Epithelial cell of alveolus of lung (primary cell): ENCODE data around the gene POLR1G. TPM values are rescaled to one million over a fixed set of nuclear protein-coding genes. Genes with fewer than 3 reads are reported as not detected.

ENCODE experiments used
- total RNA-seq: library from RNA; depleted of rRNA; stranded (reverse); fragments of >200 nt; gene quantifications from 2 replicates; pipeline ENCODE4 v1.2.1, GENCODE V29; 2015

The POLR1G gene, protein sequence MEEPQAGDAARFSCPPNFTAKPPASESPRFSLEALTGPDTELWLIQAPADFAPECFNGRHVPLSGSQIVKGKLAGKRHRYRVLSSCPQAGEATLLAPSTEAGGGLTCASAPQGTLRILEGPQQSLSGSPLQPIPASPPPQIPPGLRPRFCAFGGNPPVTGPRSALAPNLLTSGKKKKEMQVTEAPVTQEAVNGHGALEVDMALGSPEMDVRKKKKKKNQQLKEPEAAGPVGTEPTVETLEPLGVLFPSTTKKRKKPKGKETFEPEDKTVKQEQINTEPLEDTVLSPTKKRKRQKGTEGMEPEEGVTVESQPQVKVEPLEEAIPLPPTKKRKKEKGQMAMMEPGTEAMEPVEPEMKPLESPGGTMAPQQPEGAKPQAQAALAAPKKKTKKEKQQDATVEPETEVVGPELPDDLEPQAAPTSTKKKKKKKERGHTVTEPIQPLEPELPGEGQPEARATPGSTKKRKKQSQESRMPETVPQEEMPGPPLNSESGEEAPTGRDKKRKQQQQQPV
- 3.4 and 9.3 TPM in 2 replicates for total RNA-seq

DNA sequence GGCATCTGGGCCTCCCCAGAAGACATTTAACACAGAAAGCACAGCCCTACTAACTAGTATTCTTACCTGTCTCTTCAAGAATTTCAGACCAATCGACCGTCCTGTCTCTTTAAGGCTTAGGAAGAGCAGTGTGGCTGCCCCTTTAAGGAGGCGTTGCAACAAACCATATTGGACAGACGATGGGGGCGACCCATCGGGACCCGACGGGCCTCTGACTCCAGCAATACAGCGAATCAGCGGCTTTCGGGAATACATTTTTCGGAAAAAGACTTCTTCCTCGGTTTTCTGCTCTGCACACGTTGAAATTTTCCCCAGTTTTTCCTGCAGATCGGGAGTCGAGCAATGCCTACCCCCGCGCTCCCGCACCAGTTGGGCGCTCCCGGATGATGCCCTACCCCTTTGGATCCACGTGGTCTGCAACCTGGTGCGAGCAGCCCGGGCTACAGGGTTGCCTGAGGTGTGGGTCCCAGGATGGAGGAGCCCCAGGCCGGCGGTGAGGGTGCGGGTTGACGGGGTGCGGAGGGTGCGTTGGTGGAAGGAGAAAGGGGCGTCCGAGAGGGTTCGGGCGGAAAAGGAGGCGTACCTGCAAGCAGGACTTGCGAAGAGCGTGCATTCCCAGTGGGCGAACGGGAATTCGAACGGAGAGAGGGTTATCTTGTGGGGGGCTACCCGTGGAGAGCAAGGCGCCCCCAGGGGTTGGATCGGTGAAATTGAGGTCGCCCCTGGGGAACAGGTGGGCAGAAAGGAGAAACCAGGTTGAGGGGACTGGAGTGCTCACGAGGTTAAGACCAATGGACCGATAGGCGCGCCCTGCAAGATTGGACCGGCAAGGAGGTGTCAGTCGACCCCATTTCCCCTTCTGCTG is at the start of gene POLR1G:
POLR1G (plus strand) TSS at position 419 of the 865 bp plus-strand sequence; CDS start at position 472, 53 bp downstream.

DNA sequence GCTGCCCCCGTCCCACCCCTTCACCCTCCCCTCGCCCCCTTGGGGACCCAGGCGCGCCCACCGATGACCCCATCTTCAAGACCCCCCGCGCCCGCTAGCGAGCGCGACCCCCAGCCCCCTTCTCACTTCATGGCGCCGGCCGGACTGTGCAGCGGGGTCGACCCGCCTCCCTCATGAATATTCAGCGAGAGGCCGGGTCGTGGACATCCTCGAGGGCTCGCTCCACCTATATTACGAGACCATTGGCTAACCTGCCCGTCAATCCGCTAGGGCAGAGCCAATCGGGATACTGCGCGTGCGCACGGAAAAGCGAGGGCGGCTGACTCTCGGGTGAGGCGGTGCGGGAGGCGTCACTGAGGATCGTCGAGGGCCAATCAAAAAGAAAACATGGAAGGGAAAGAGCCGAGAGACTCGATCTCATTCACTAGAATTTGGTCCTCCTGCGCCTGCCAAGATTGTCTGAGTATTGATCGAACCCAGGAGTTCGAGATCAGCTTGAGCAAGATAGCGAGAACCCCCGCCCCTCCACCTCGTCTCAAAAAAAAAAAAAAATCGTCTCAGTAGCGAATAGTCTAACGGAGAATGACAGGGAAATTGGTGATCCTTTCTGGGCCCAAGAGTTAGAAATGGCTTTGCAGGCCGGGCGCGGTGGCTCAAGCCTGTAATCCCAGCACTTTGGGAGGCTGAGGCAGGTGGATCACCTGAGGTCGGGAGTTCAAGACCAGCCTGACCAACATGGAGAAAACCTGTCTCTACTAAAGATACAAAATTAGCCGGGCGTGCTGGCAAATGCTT is 35.8 kb upstream of the POLR1G start, which contains the start of gene ERCC2:
ERCC2 (minus strand) TSS at position 164 of the 795 bp plus-strand sequence; CDS start at position 131, 33 bp downstream.

DNA sequence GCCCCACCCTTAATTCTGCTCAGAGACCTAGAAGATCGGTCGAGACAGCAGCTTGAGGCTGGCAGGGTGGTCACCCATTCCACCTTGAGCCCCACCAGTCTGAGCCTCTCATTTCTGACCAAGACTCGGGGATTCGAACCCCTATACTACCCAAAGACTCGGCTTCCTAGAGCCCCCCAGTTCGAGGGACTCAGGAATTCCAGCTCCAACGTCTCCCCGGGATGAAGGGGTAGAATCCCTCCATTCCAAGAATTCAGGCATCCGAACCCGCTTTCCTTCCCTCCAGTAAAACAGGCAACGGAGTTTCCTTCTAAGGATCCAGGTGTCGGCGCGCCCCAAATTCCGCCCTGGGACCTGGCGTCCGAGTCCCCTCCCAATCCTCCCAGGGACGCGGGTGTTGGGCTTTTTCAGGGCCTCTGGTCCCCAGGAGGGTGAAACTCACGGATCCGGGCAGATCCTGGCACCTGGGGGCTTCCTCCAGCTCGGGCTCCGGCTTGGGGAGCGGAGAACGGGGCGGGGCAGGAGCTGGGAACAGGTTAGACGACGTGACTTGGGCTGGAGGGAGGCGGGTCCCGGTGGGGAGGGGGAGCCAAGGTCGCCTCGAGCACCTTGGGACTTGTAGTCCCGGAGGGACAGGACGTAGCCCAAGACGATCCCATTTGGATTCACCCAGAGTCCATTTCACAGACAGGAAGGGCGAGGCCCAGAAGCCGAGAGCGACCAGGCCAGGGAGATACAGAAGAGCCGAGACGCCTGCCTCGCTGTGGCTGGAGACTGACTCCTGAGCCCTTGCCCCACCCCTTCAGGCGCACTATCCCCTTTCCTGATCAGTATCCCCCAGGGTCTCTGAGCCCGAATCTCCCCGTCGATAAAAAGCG is 1.6 kb upstream of the POLR1G start, which contains the start of gene PPP1R13L:
PPP1R13L (minus strand) TSS at position 513 of the 878 bp plus-strand sequence. CDS start 6,751 bp downstream, outside the sequence.

DNA sequence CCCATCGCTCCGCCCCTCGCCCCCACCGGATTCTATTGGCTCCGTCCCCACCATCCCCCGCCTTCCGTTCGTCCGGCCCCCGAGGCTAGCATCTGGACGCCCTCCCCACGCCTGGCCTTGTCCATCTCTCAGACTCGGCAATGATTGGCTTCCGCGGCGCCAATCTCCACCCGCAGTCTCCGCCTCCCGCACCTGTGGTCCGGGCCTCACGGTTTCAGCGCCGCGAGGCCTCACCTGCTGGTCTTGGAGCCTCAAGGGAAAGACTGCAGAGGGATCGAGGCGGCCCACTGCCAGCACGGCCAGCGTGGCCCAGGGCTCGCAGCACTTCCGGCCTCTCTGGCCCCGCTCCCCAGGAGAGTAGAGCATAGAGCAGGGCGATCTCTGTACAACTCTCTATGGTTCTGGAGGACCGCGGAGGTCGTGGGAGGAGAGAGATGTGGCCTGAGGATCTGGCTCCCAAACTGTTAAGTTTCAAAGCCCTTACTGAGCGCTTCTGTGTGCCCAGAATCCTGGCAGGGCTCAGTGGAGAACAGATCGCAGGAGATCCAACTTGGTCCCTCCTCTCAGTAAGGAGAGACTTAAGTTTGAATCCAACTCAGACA is 17.2 kb downstream of the POLR1G start, which contains the start of gene ERCC1:
ERCC1 (minus strand) TSS at position 329 of the 602 bp plus-strand sequence. CDS start 543 bp downstream, outside the sequence.

Other genes starting within 250 kb of the POLR1G start
- under 0.01 and 0.16 TPM in 2 replicates for gene NKPD1, start 245.7 kb upstream of the POLR1G start, total RNA-seq
- gene TRAPPC6A, start 228.4 kb upstream of the POLR1G start, total RNA-seq = 14.1 and 33.1 TPM in 2 replicates
- 5.0 and 8.6 TPM in 2 replicates for gene BLOC1S3, start 227.9 kb upstream of the POLR1G start, total RNA-seq
- 0.24 TPM in 1 of 2 replicates, not detected in the other for gene EXOC3L2, start 161.2 kb upstream of the POLR1G start, total RNA-seq
- gene MARK4, start 155.4 kb upstream of the POLR1G start, total RNA-seq = 17.1 and 34.5 TPM in 2 replicates
- 6.0 TPM in 1 of 2 replicates, not detected in the other for gene CKM, start 83.8 kb upstream of the POLR1G start, total RNA-seq
- 0.65 TPM in 1 of 2 replicates, not detected in the other for gene KLC3, start 65.9 kb upstream of the POLR1G start, total RNA-seq
- gene ERCC2, start 36.1 kb upstream of the POLR1G start, total RNA-seq = 14.2 and 39.7 TPM in 2 replicates
- 3.6 and 18.6 TPM in 2 replicates for gene PPP1R13L, start 1.6 kb upstream of the POLR1G start, total RNA-seq
- 114 and 183 TPM in 2 replicates for gene ERCC1, start 17.3 kb downstream of the POLR1G start, total RNA-seq
- 7.4 and 16.4 TPM in 2 replicates for gene FOSB, start 61.4 kb downstream of the POLR1G start, total RNA-seq
- gene RTN2, start 90.4 kb downstream of the POLR1G start, total RNA-seq = 13.7 and 20.2 TPM in 2 replicates
- 1.2 and 5.6 TPM in 2 replicates for gene PPM1N, start 91.8 kb downstream of the POLR1G start, total RNA-seq
- gene VASP, start 100.8 kb downstream of the POLR1G start, total RNA-seq = 52.7 and 162 TPM in 2 replicates
- 5.8 and 8.5 TPM in 2 replicates for gene OPA3, start 178.2 kb downstream of the POLR1G start, total RNA-seq
- 0.26 and 0.48 TPM in 2 replicates for gene GPR4, start 195.6 kb downstream of the POLR1G start, total RNA-seq
- gene EML2, start 232.8 kb downstream of the POLR1G start, total RNA-seq = 12.9 and 24.5 TPM in 2 replicates